ENCODE measurements around the gene GRM7.

DNA sequence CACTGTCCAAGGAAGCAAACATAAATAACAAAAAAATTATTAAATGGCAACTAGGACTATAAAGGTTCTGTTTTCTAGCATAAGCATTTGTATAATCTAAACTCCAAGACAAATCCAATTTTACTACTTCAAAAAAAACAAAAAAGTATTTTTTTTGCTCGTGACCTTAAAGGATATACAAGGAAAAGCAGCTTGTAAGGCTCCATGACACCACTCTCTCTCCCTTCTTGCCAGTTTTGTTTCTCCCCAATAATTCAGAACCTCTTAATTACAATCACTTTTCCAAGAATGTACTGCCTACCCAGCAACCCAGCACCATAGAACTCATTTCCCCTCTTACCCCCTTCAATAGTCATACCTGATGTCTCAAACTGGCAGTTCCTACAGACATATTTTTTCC, 496.2 kb downstream of the GRM7 start:
- TF ChIP-seq POLR2A (IDR thresholded peaks at IDR 0.05), result no peak
- TF ChIP-seq, protein P1, sequence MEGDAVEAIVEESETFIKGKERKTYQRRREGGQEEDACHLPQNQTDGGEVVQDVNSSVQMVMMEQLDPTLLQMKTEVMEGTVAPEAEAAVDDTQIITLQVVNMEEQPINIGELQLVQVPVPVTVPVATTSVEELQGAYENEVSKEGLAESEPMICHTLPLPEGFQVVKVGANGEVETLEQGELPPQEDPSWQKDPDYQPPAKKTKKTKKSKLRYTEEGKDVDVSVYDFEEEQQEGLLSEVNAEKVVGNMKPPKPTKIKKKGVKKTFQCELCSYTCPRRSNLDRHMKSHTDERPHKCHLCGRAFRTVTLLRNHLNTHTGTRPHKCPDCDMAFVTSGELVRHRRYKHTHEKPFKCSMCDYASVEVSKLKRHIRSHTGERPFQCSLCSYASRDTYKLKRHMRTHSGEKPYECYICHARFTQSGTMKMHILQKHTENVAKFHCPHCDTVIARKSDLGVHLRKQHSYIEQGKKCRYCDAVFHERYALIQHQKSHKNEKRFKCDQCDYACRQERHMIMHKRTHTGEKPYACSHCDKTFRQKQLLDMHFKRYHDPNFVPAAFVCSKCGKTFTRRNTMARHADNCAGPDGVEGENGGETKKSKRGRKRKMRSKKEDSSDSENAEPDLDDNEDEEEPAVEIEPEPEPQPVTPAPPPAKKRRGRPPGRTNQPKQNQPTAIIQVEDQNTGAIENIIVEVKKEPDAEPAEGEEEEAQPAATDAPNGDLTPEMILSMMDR (IDR thresholded peaks at IDR 0.05), result no peak

All from adrenal gland (tissue), 5 donors.